Kidney epithelial cell (primary cell): Measurements from ENCODE around the gene CACNA1F. TPM values are rescaled to one million over a fixed set of nuclear protein-coding genes. Genes with fewer than 3 reads are reported as not detected.

Source experiments
- DNase-seq: peaks from one replicate; pipeline ENCODE4 v3.0.0-alpha.2; 2010; ENCODE audit warnings: low read depth
- H3K27me3 ChIP-seq: 2 replicates; pipeline ENCODE4 v1.6.0; 2011; ENCODE audit warnings: low read length; ENCODE audit not compliant: control insufficient read depth, insufficient read depth
- H3K36me3 ChIP-seq: 2 replicates; pipeline ENCODE4 v1.5.1; 2011; ENCODE audit warnings: low read length; ENCODE audit not compliant: control insufficient read depth, insufficient read depth
- H3K4me3 ChIP-seq: 2 replicates; pipeline ENCODE4 v1.5.1; 2011; ENCODE audit warnings: low read depth, mild to moderate bottlenecking, control low read depth, low read length
- total RNA-seq: library from RNA; depleted of rRNA; stranded (reverse); fragments of >200 nt; gene quantifications from 2 replicates; pipeline ENCODE4 v1.2.3, GENCODE V29; 2015
- TF ChIP-seq, protein P1 (sequence below): IDR thresholded peaks from 2 replicates; pipeline ENCODE4 v1.5.1; 2011; ENCODE audit warnings: mild to moderate bottlenecking, moderate library complexity, low read length, control low read depth, inconsistent platforms; ENCODE audit not compliant: insufficient read depth, poor library complexity, severe bottlenecking

CACNA1F gene
- total RNA-seq, 1 donor from 2014 or later: not detected

- H3K36me3 ChIP-seq: no peaks in the 10 kb centered on the region
- H3K27me3 ChIP-seq: no peaks in the 10 kb centered on the region
- TF ChIP-seq, protein P1, sequence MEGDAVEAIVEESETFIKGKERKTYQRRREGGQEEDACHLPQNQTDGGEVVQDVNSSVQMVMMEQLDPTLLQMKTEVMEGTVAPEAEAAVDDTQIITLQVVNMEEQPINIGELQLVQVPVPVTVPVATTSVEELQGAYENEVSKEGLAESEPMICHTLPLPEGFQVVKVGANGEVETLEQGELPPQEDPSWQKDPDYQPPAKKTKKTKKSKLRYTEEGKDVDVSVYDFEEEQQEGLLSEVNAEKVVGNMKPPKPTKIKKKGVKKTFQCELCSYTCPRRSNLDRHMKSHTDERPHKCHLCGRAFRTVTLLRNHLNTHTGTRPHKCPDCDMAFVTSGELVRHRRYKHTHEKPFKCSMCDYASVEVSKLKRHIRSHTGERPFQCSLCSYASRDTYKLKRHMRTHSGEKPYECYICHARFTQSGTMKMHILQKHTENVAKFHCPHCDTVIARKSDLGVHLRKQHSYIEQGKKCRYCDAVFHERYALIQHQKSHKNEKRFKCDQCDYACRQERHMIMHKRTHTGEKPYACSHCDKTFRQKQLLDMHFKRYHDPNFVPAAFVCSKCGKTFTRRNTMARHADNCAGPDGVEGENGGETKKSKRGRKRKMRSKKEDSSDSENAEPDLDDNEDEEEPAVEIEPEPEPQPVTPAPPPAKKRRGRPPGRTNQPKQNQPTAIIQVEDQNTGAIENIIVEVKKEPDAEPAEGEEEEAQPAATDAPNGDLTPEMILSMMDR: no peak
- DNase-seq: no peak
- H3K4me3 ChIP-seq: no peak overlapping the region
Observed at GRCh38 chrX:49212209-49212608, 20.9 kb downstream of the CACNA1F start.

GRCh38 chrX:49211074-49211473 lies 22.1 kb downstream of the CACNA1F start:
- no peak for DNase-seq
- no peaks in the 10 kb centered on the region for H3K27me3 ChIP-seq
- no peaks in the 10 kb centered on the region for H3K36me3 ChIP-seq
- no peak overlapping the region for H3K4me3 ChIP-seq
- TF ChIP-seq, protein P1: no peak

GRCh38 chrX:49210406-49210805 lies 22.7 kb downstream of the CACNA1F start:
- Histone ChIP-seq H3K36me3 (no peaks in the 10 kb centered on the region), H3K27me3 (no peaks in the 10 kb centered on the region), H3K4me3 (no peak overlapping the region)
- DNase-seq: no peak
- TF ChIP-seq, protein P1: no peak

DNA sequence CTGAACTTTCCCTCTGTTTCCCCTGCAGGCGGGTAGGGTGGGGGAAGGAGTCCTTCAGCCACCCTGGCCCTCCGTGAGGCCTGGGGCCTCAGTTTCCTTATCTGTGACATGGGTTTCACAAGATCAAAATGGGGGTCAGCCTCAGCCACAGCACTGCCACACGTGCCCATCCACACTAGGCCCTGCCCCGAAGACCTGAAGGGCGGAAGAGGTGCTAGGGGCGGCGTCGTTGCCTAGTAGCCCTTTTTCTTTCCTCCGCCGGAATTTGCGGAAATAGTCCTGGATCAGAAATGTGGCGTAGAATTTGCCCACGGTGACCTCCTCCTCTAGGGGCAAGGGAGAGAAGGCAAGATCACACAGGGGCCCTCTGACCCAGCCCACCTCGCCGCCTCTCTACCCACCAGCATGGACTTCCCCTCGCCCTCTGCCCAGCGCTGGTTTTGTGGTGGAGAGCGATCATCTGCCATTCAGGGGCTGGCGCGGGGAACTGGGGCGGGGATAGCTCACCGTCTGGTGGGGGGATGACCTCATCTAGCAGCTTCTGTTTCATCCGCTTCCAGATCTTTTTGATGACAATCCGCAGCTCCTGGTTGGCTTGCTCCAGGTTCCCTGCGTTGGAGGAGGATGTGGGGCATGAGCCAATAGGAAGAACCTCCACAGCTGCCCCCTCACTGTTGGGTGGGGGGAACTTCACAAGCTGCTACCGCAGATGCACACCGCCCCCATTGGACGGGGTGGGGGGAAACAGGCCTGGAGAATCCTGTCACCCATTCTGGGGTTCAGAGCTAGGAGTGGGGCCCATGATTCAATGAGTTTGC lies 23.5 kb downstream of the CACNA1F start:
- H3K27me3 ChIP-seq: no peaks in the 10 kb centered on the region
- H3K4me3 ChIP-seq: no peak overlapping the region
- TF ChIP-seq, protein P1: no peak
- H3K36me3 ChIP-seq: no peaks in the 10 kb centered on the region
- no peak for DNase-seq

GRCh38 chrX:49208399-49208798 lies 24.7 kb downstream of the CACNA1F start:
- TF ChIP-seq, protein P1: no peak
- H3K36me3 ChIP-seq: no peaks in the 10 kb centered on the region
- no peak overlapping the region for H3K4me3 ChIP-seq
- no peaks in the 10 kb centered on the region for H3K27me3 ChIP-seq
- DNase-seq: no peak

GRCh38 chrX:49206543-49206942 lies 26.6 kb downstream of the CACNA1F start:
- H3K4me3 ChIP-seq: no peak overlapping the region
- TF ChIP-seq, protein P1: no peak
- DNase-seq: no peak

More at GRCh38 chrX:49206543-49206942, 26.6 kb downstream of the CACNA1F start:
- Histone ChIP-seq H3K27me3 (no peaks in the 10 kb centered on the region), H3K36me3 (no peaks in the 10 kb centered on the region)
